H1 (cell line): Measurements from ENCODE around the gene IRGC. TPM values are rescaled to one million over a fixed set of nuclear protein-coding genes. Genes with fewer than 3 reads are reported as not detected.

ENCODE experiments used
- CTCF ChIA-PET: fragments of 300-600 bp; sonication (Branson Sonifier 250); formaldehyde crosslinking; loops from one replicate; lab custom pipeline; 2021; ENCODE audit not compliant: partially characterized antibody; lab: Charles Lee
- POLR2A ChIA-PET: fragments of 300-600 bp; sonication (Branson Sonifier 250); formaldehyde crosslinking; loops from one replicate; lab custom pipeline; 2021; ENCODE audit warnings: inconsistent platforms; ENCODE audit not compliant: partially characterized antibody; lab: Charles Lee
- DNase-seq, 2 experiments: peaks; one replicate each; pipeline versions ENCODE4 v3.0.0 to v3.0.0-alpha.2; 2010 to 2022; ENCODE audit warnings: low spot score in 2 of 2, low read depth in 1 of 2, mixed read lengths in 1 of 2
- FAIRE-seq: peaks from 2 replicates; lab custom pipeline; 2011; peaks lifted over from hg19 to GRCh38; lab: Jason Lieb, UNC
- H2AFZ ChIP-seq: 2 replicates; pipeline ENCODE4 v1.8.1; 2012; ENCODE audit warnings: low read length, inconsistent platforms
- H2AK5ac ChIP-seq: 2 replicates; pipeline ENCODE4 v1.6.1; 2013; ENCODE audit warnings: low read depth, low read length
- H2BK120ac ChIP-seq: replicated peaks from 2 replicates; pipeline ENCODE3; 2013; ENCODE audit warnings: low read depth, low read length, inconsistent platforms
- H2BK12ac ChIP-seq: 2 replicates; pipeline ENCODE4 v1.6.1; 2013; ENCODE audit warnings: low read depth, low read length
- H2BK15ac ChIP-seq: 2 replicates; pipeline ENCODE4 v1.6.1; 2013; ENCODE audit warnings: low read length
- H2BK20ac ChIP-seq: 2 replicates; pipeline ENCODE4 v1.6.1; 2013; ENCODE audit warnings: low read length
- H2BK5ac ChIP-seq: 2 replicates; pipeline ENCODE4 v1.6.1; 2013; ENCODE audit warnings: low read depth, low read length
- H3K14ac ChIP-seq: 2 replicates; pipeline ENCODE4 v1.6.1; 2013; ENCODE audit warnings: inconsistent platforms; ENCODE audit not compliant: insufficient read length
- H3K18ac ChIP-seq: 2 replicates; pipeline ENCODE4 v1.6.1; 2013; ENCODE audit warnings: low read length; ENCODE audit errors: extremely low read depth
- H3K23ac ChIP-seq: 2 replicates; pipeline ENCODE4 v1.6.1; 2013; ENCODE audit warnings: inconsistent platforms; ENCODE audit not compliant: insufficient read length
- H3K23me2 ChIP-seq: 2 replicates; pipeline ENCODE4 v1.6.1; 2013; ENCODE audit warnings: low read depth, low read length
- H3K27ac ChIP-seq: 2 replicates; pipeline ENCODE4 v1.6.1; 2011; ENCODE audit warnings: low read depth, low read length, inconsistent platforms
- H3K27me3 ChIP-seq, 4 experiments: replicated peaks in 1 of 4; 1 replicate in 1 of 4; 2 replicates in 3 of 4; pipeline versions ENCODE4 v1.6.1 to v1.8.1; 2011 to 2013; ENCODE audit warnings: low read length in 3 of 4, mild to moderate bottlenecking in 3 of 4, inconsistent platforms in 2 of 4, mixed read lengths in 2 of 4, moderate library complexity in 1 of 4; ENCODE audit not compliant: control insufficient read depth in 3 of 4, insufficient read depth in 3 of 4; ENCODE audit errors: extremely low read depth in 1 of 4
- H3K36me3 ChIP-seq, 4 experiments: 2 replicates each; pipeline versions ENCODE4 v1.6.1 to v1.8.1; 2011 to 2013; ENCODE audit warnings: mild to moderate bottlenecking in 4 of 4, low read length in 3 of 4, moderate library complexity in 2 of 4, control low read depth in 1 of 4, inconsistent platforms in 1 of 4; ENCODE audit not compliant: insufficient read depth in 4 of 4, control insufficient read depth in 2 of 4
- H3K4ac ChIP-seq: replicated peaks from 2 replicates; pipeline ENCODE3; 2013; ENCODE audit warnings: low read length, low read depth, mixed read lengths, inconsistent platforms; ENCODE audit not compliant: insufficient read length
- H3K4me1 ChIP-seq, 4 experiments: replicated peaks in 1 of 4; 1 replicate in 1 of 4; 2 replicates in 3 of 4; pipeline versions ENCODE4 v1.6.1 to v1.8.1; 2011 to 2013; ENCODE audit warnings: low read length in 3 of 4, inconsistent platforms in 2 of 4, mixed read lengths in 1 of 4; ENCODE audit not compliant: insufficient read depth in 4 of 4, control insufficient read depth in 3 of 4
- H3K4me2 ChIP-seq, 2 experiments: 2 replicates each; pipeline versions ENCODE4 v1.6.1 to v1.8.1; 2011 to 2013; ENCODE audit warnings: low read depth in 2 of 2, low read length in 2 of 2, control low read depth in 1 of 2, inconsistent platforms in 1 of 2, mild to moderate bottlenecking in 1 of 2; ENCODE audit not compliant: insufficient read depth in 1 of 2
- H3K4me3 ChIP-seq, 4 experiments: fragments of 200-600, 300-600 bp in 1 of 4; sonication (generic), shearing (Covaris generic), sonication (Bioruptor Twin) in 1 of 4; 2 replicates each; pipeline versions ENCODE4 v1.5.1 to v1.8.1; 2011 to 2016; ENCODE audit warnings: low read length in 4 of 4, low read depth in 3 of 4, control low read depth in 2 of 4, inconsistent platforms in 2 of 4, mild to moderate bottlenecking in 2 of 4, mixed read lengths in 1 of 4, moderate library complexity in 1 of 4; ENCODE audit not compliant: insufficient read depth in 2 of 4; ENCODE audit errors: extremely low read depth in 1 of 4
- H3K56ac ChIP-seq: replicated peaks from 2 replicates; pipeline ENCODE3; 2013; ENCODE audit warnings: low read depth, mild to moderate bottlenecking, mixed read lengths, low read length, inconsistent platforms; ENCODE audit not compliant: insufficient read length
- H3K79me1 ChIP-seq: 2 replicates; pipeline ENCODE4 v1.6.1; 2013; ENCODE audit warnings: low read depth, low read length, control low read depth
- H3K79me2 ChIP-seq, 2 experiments: 2 replicates each; pipeline versions ENCODE4 v1.6.1 to v1.8.1; 2012 to 2013; ENCODE audit warnings: low read length in 2 of 2, mild to moderate bottlenecking in 2 of 2, inconsistent platforms in 1 of 2; ENCODE audit not compliant: insufficient read depth in 2 of 2, control insufficient read depth in 1 of 2
- H3K9ac ChIP-seq, 4 experiments: replicated peaks in 1 of 4; 1 replicate in 1 of 4; 2 replicates in 3 of 4; pipeline versions ENCODE4 v1.6.1 to v1.8.1; 2011 to 2013; ENCODE audit warnings: low read depth in 3 of 4, low read length in 3 of 4, control low read depth in 2 of 4, mild to moderate bottlenecking in 2 of 4, moderate library complexity in 2 of 4, inconsistent platforms in 1 of 4; ENCODE audit errors: extremely low read depth in 1 of 4
- H3K9me3 ChIP-seq, 2 experiments: 2 replicates each; pipeline versions ENCODE4 v1.6.1 to v1.8.1; 2012 to 2013; ENCODE audit warnings: mild to moderate bottlenecking in 2 of 2, moderate library complexity in 2 of 2, control low read depth in 1 of 2, inconsistent platforms in 1 of 2, low read depth in 1 of 2, low read length in 1 of 2, mixed read lengths in 1 of 2; ENCODE audit not compliant: insufficient read depth in 2 of 2
- H4K20me1 ChIP-seq, 2 experiments: replicated peaks in 1 of 2; 2 replicates each; pipeline versions ENCODE3 to v1.8.1; 2011 to 2013; ENCODE audit warnings: inconsistent platforms in 2 of 2, low read length in 2 of 2, mild to moderate bottlenecking in 1 of 2; ENCODE audit not compliant: insufficient read depth in 2 of 2, control insufficient read depth in 1 of 2
- H4K5ac ChIP-seq: 2 replicates; pipeline ENCODE4 v1.6.1; 2013; ENCODE audit warnings: low read length, low read depth, mixed read lengths, inconsistent platforms; ENCODE audit not compliant: insufficient read length
- H4K8ac ChIP-seq: 2 replicates; pipeline ENCODE4 v1.8.0; 2013; ENCODE audit warnings: mild to moderate bottlenecking, moderate library complexity, low read length, inconsistent platforms; ENCODE audit not compliant: insufficient read depth; ENCODE audit errors: extremely low read depth
- H4K91ac ChIP-seq: replicated peaks from 2 replicates; pipeline ENCODE3; 2013; ENCODE audit warnings: low read length, mixed read lengths, inconsistent platforms; ENCODE audit not compliant: insufficient read length
- CHD1 ChIP-seq: IDR thresholded peaks from 2 replicates; pipeline ENCODE4 v1.6.1; 2012; ENCODE audit warnings: low read depth, low read length, improper control_type of control experiment
- CREB1 ChIP-seq: IDR thresholded peaks from 2 replicates; pipeline ENCODE4 v1.6.1; 2012; ENCODE audit warnings: inconsistent platforms
- FOSL1 ChIP-seq: IDR thresholded peaks from 2 replicates; pipeline ENCODE4 v1.6.1; 2011; ENCODE audit warnings: mild to moderate bottlenecking, low read depth, low read length, moderate library complexity; ENCODE audit not compliant: insufficient read depth
- JUN ChIP-seq: IDR thresholded peaks from 2 replicates; pipeline ENCODE4 v1.6.1; 2011; ENCODE audit warnings: low read depth, mild to moderate bottlenecking, improper control_type of control experiment, low read length
- KDM5A ChIP-seq: fragments of 200-600 bp; IDR thresholded peaks from 2 replicates; pipeline ENCODE4 v1.7.1; 2012; ENCODE audit warnings: mild to moderate bottlenecking, low read length, inconsistent platforms, mixed read lengths
- RNF2 ChIP-seq: fragments of 200-900, 300-1000 bp; sonication (generic); IDR thresholded peaks from 2 replicates; pipeline ENCODE4 v1.7.1; 2016; ENCODE audit warnings: borderline replicate concordance, low read depth, mild to moderate bottlenecking, antibody characterized with exemption, low read length; ENCODE audit not compliant: poor library complexity, severe bottlenecking; ENCODE audit errors: missing control alignments
- SIRT6 ChIP-seq: IDR thresholded peaks from one replicate; pipeline ENCODE4 v1.7.1; 2012; ENCODE audit warnings: low read length, inconsistent platforms
- SIX5 ChIP-seq: IDR thresholded peaks from 2 replicates; pipeline ENCODE4 v1.6.1; 2011; ENCODE audit warnings: mild to moderate bottlenecking, low read depth, low read length
- TAF7 ChIP-seq: optimal IDR thresholded peaks from 2 replicates; pipeline ENCODE3; 2011; ENCODE audit warnings: low read depth, mild to moderate bottlenecking, inconsistent platforms, low read length, moderate library complexity, borderline replicate concordance
- ZNF274 ChIP-seq: IDR thresholded peaks from 2 replicates; pipeline ENCODE4 v1.7.0; 2012; ENCODE audit warnings: low read length, borderline replicate concordance; ENCODE audit errors: extremely low read depth
- WGBS, 2 experiments: shearing (Covaris generic) in 1 of 2; methylation state at CpG; one replicate each; pipeline versions ENCODE4 v1.1.6 to v1.1.7; 2013 to 2015; ENCODE audit warnings: low lambda C conversion rate in 2 of 2, mixed read lengths in 2 of 2, inconsistent platforms in 1 of 2, low coverage in 1 of 2, missing lambda C conversion rate in 1 of 2; ENCODE audit not compliant: insufficient replicate concordance in 2 of 2, insufficient coverage in 1 of 2, insufficient read length in 1 of 2; ENCODE audit errors: extremely low coverage in 1 of 2, missing lambda C conversion rate in 1 of 2; 5-methylcytosine and 5-hydroxymethylcytosine counted together
- polyA plus RNA-seq, 7 experiments: library from polyadenylated mRNA; depleted of rRNA in 3 of 7; stranded (reverse) in 5 of 7; unstranded in 2 of 7; fragments of >200 nt in 5 of 7; fragments of 200-250 nt in 2 of 7; gene quantifications; 1 replicate in 5 of 7; 2 replicates in 1 of 7; 4 replicates in 1 of 7; pipeline versions ENCODE4 v1.2.1 to v1.2.3, GENCODE V29; 2011 to 2013; ENCODE audit warnings: missing spikeins in 2 of 7, mixed read lengths in 2 of 7
- total RNA-seq: library from RNA; stranded (reverse); fragmentation: NEBNext Ultra II Directional; extraction: Animal tissue kit (Norgen Biotek cat#: 25700); gene quantifications from 2 replicates; pipeline ENCODE4 v1.2.1, GENCODE V29; 2021

The IRGC gene
- total and polyA plus RNA-seq, 2 of the 8 experiments (the other 6 are each of a cell fraction or from before 2014, with no cell fraction given) = not detected

- no peak overlapping the region for H2BK20ac ChIP-seq
- 92% methylated on average over 11 of the region's 13 CpGs; no CpG with 5 or more reads in 1 of the 2 experiments for WGBS, 2 experiments
- H3K27me3 ChIP-seq = peaks cover 0 to 6% (median 2%) of the 10 kb centered on the region in 4 experiments; a peak in 4 of 7 replicates
- DNase-seq = no peak
- H4K8ac ChIP-seq = no peak overlapping the region
- H3K79me2 ChIP-seq = no peaks in the 10 kb centered on the region
- H3K9me3 ChIP-seq = no peaks in the 10 kb centered on the region
- H3K4me2 ChIP-seq = no peak overlapping the region; a peak in 1 of 4 replicates
- H3K23me2 ChIP-seq = peaks cover 5% of the 10 kb centered on the region; the same call in 1 of the 2 replicates
- TF ChIP-seq SIX5 (no peak), SIRT6 (no peak), ZNF274 (no peak), CREB1 (no peak), JUN (no peak), CHD1 (no peak), FOSL1 (no peak), KDM5A (no peak), TAF7 (no peak), RNF2 (no peak)
- TF ChIP-seq, all 59 proteins: peak for 0
- Histone ChIP-seq H3K4ac (no peak overlapping the region), H3K27ac (no peak overlapping the region), H3K18ac (no peak overlapping the region), H2BK5ac (no peak overlapping the region), H2BK15ac (no peak overlapping the region), H4K5ac (no peak overlapping the region), H3K4me3 (no peak overlapping the region), H2AK5ac (no peak overlapping the region), H3K4me1 (0 out of 7 replicates have a peak, but pooled peaks cover 0 to 2% (median 0%) of the 10 kb centered on the region in 4 experiments), H3K79me1 (no peaks in the 10 kb centered on the region), H3K23ac (no peak overlapping the region), H3K14ac (no peak overlapping the region), H3K36me3 (no peaks in the 10 kb centered on the region), H2BK120ac (no peak overlapping the region), H4K91ac (no peak overlapping the region), H2BK12ac (no peak overlapping the region), H2AFZ (no peak overlapping the region), H4K20me1 (no peaks in the 10 kb centered on the region), H3K9ac (no peak overlapping the region), H3K56ac (no peak overlapping the region)
- no peak for FAIRE-seq
- ChIA-PET CTCF (interaction anchor here (0.7 to 1.7 kb wide), 5 partner anchors 16 to 35 kb away, joined by 3 to 10 read pairs (median 5); partner anchors contain the start of gene IRGC), POLR2A (interaction anchor here (1.1 to 1.4 kb wide), 2 partner anchors 11 to 52 kb away, joined by 3 read pairs; no protein-coding TSS in a partner anchor)
These were observed 15.4 kb upstream of the IRGC start for GRCh38 chr19:43700395-43701000.
